ENCODE data around the gene ZNF628. TPM values are rescaled to one million over a fixed set of nuclear protein-coding genes. Genes with fewer than 3 reads are reported as not detected.

ZNF628 gene
- total and polyA plus RNA-seq, 2 donors (not counting 1 experiment from before 2014, with no cell fraction given): 0.49 to 1.3 TPM

DNA sequence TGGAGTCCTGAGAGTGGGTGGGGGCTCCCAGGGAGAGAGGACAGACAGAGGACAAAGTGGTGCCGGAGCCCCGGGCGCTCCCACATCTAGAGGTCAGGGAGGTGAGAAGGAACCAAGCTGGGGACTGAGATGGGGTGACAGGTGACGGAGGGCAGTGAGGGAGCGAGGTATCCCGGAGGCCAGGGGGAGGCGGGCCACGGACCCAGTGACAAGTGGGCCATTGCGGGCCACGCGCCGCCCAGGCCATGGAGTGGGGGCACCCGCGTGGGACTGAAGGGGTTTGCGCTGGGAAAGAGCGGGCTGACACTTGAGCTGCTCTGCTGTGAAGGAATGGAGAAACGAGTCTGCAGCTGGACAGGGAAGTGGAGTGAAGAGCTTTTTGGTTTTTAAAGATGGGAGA, 2.6 kb downstream of the ZNF628 start:
- no peak for TF ChIP-seq EZH2 (IDR thresholded peaks at IDR 0.05; ENCODE audit: low read length, missing control alignments)
- TF ChIP-seq, protein P1, sequence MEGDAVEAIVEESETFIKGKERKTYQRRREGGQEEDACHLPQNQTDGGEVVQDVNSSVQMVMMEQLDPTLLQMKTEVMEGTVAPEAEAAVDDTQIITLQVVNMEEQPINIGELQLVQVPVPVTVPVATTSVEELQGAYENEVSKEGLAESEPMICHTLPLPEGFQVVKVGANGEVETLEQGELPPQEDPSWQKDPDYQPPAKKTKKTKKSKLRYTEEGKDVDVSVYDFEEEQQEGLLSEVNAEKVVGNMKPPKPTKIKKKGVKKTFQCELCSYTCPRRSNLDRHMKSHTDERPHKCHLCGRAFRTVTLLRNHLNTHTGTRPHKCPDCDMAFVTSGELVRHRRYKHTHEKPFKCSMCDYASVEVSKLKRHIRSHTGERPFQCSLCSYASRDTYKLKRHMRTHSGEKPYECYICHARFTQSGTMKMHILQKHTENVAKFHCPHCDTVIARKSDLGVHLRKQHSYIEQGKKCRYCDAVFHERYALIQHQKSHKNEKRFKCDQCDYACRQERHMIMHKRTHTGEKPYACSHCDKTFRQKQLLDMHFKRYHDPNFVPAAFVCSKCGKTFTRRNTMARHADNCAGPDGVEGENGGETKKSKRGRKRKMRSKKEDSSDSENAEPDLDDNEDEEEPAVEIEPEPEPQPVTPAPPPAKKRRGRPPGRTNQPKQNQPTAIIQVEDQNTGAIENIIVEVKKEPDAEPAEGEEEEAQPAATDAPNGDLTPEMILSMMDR (conservative IDR thresholded peaks at IDR 0.05 in 1 of 2, IDR thresholded peaks at IDR 0.05 in 1 of 2; ENCODE audit: low read depth in 1 of 2, low read length in 2 of 2): no peak
- H3K27me3 ChIP-seq (ENCODE audit: control insufficient read depth, insufficient read depth, low read length): no peaks in the 10 kb centered on the region
- H3K4me1 ChIP-seq (ENCODE audit: control insufficient read depth, extremely low read depth, insufficient read depth, low read length): no peaks in the 10 kb centered on the region
- no peaks in the 10 kb centered on the region for H4K20me1 ChIP-seq (ENCODE audit: control insufficient read depth, extremely low read depth, insufficient read depth, low read length)
- no peak overlapping the region for H3K27ac ChIP-seq (ENCODE audit: insufficient read depth, low read length)
- peaks cover 13% of the 10 kb centered on the region for H3K36me3 ChIP-seq (ENCODE audit: control insufficient read depth, insufficient read depth, low read length)
- no peak overlapping the region for H2AFZ ChIP-seq (ENCODE audit: low read length)
- H3K4me2 ChIP-seq (ENCODE audit: extremely low read depth, insufficient read depth, low read length): no peak overlapping the region
- no peak overlapping the region for H3K9ac ChIP-seq (ENCODE audit: insufficient read depth, low read length)
- DNase-seq (ENCODE audit: low read depth in 2 of 2): no peak
- H3K79me2 ChIP-seq (ENCODE audit: control insufficient read depth, insufficient read depth, low read length): peaks cover 18% of the 10 kb centered on the region
- no peak overlapping the region for H3K4me3 ChIP-seq (replicated peaks in 1 of 4; ENCODE audit: control extremely low read depth in 1 of 4, insufficient read depth in 1 of 4, low read depth in 3 of 4, low read length in 4 of 4)
- H3K9me3 ChIP-seq (ENCODE audit: control insufficient read depth, insufficient read depth, low read depth, low read length): no peaks in the 10 kb centered on the region

DNA sequence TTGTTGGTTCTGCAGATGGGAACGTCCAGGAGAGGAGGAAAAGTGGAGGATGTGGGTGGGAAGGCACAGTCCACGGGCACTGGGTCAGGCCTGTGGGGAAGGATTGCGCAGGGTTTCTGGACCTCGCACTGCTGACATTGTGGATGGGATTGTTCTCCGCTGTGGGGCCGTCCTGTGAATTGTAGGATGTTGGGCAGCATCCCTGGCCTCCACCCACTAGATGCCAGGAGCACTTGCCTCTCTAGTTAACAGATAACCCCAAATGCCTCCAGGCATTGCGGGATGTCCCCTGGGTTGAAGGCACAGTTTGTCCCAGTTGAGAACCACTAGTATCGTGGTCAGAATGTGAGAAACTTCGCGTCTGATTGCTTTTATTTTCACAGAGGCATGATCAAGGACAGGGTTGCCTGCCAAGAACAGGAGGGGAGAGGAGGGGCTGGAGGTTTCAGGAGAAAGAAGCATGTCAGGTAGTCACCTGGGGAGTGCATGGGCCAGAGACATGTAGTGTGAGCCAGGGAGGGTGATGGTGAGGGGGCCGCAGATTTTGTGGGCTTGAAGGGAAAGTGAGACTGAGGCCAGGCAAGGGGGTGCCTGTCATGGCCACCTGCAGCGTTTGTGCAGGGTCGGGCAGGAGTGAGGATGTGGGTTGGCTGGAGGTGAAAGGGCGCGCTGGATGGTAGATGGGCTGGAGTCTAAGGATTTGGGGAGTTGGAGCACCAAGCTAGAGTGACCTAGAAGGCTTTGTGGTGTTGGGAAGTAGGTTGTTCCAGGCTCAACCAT, 3.2 kb downstream of the ZNF628 start:
- Histone ChIP-seq H3K79me2 (ENCODE audit: control insufficient read depth, insufficient read depth, low read length) (peaks cover 20% of the 10 kb centered on the region), H2AFZ (ENCODE audit: low read length) (no peak overlapping the region), H3K9ac (ENCODE audit: insufficient read depth, low read length) (no peak overlapping the region), H3K9me3 (ENCODE audit: control insufficient read depth, insufficient read depth, low read depth, low read length) (no peaks in the 10 kb centered on the region), H3K36me3 (ENCODE audit: control insufficient read depth, insufficient read depth, low read length) (peaks cover 13% of the 10 kb centered on the region), H3K27me3 (ENCODE audit: control insufficient read depth, insufficient read depth, low read length) (no peaks in the 10 kb centered on the region), H3K27ac (ENCODE audit: insufficient read depth, low read length) (no peak overlapping the region), H3K4me3 (replicated peaks in 1 of 4; ENCODE audit: control extremely low read depth in 1 of 4, insufficient read depth in 1 of 4, low read depth in 3 of 4, low read length in 4 of 4) (no peak overlapping the region), H3K4me2 (ENCODE audit: extremely low read depth, insufficient read depth, low read length) (no peak overlapping the region), H3K4me1 (ENCODE audit: control insufficient read depth, extremely low read depth, insufficient read depth, low read length) (peaks cover 6% of the 10 kb centered on the region), H4K20me1 (ENCODE audit: control insufficient read depth, extremely low read depth, insufficient read depth, low read length) (no peaks in the 10 kb centered on the region)
- no peak for DNase-seq (ENCODE audit: low read depth in 2 of 2)
- TF ChIP-seq, protein P1 (conservative IDR thresholded peaks at IDR 0.05 in 1 of 2, IDR thresholded peaks at IDR 0.05 in 1 of 2; ENCODE audit: low read depth in 1 of 2, low read length in 2 of 2): no peak
- TF ChIP-seq EZH2 (IDR thresholded peaks at IDR 0.05; ENCODE audit: low read length, missing control alignments): no peak

DNA sequence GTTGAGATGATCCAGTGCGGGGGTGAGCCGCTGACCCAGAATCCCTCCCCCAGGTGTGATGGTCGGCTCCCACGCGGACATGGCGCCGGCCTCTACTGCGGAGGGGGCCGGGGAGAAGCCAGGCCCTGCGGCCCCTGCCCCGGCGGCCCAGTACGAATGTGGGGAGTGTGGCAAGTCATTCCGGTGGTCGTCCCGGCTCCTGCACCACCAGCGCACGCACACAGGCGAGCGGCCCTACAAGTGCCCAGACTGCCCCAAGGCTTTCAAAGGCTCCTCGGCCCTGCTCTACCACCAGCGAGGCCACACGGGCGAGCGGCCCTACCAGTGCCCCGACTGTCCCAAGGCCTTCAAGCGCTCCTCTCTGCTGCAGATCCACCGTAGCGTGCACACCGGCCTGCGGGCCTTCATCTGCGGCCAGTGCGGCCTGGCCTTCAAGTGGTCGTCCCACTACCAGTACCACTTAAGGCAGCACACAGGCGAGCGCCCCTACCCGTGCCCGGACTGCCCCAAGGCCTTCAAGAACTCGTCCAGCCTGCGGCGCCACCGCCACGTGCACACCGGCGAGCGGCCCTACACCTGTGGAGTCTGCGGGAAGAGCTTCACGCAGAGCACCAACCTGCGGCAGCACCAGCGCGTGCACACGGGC, 4.9 kb downstream of the ZNF628 start:
- H3K79me2 ChIP-seq (ENCODE audit: control insufficient read depth, insufficient read depth, low read length): peaks cover 28% of the 10 kb centered on the region
- H3K4me2 ChIP-seq (ENCODE audit: extremely low read depth, insufficient read depth, low read length): no peak overlapping the region
- no peak overlapping the region for H2AFZ ChIP-seq (ENCODE audit: low read length)
- no peaks in the 10 kb centered on the region for H3K9me3 ChIP-seq (ENCODE audit: control insufficient read depth, insufficient read depth, low read depth, low read length)
- H4K20me1 ChIP-seq (ENCODE audit: control insufficient read depth, extremely low read depth, insufficient read depth, low read length): no peaks in the 10 kb centered on the region
- no peak for DNase-seq (ENCODE audit: low read depth in 2 of 2)
- H3K27me3 ChIP-seq (ENCODE audit: control insufficient read depth, insufficient read depth, low read length): no peaks in the 10 kb centered on the region
- no peak overlapping the region for H3K4me3 ChIP-seq (replicated peaks in 1 of 4; ENCODE audit: control extremely low read depth in 1 of 4, insufficient read depth in 1 of 4, low read depth in 3 of 4, low read length in 4 of 4)
- peaks cover 16% of the 10 kb centered on the region for H3K4me1 ChIP-seq (ENCODE audit: control insufficient read depth, extremely low read depth, insufficient read depth, low read length)
- H3K27ac ChIP-seq (ENCODE audit: insufficient read depth, low read length): no peak overlapping the region
- TF ChIP-seq EZH2 (IDR thresholded peaks at IDR 0.05; ENCODE audit: low read length, missing control alignments): no peak
- TF ChIP-seq, protein P1 (conservative IDR thresholded peaks at IDR 0.05 in 1 of 2, IDR thresholded peaks at IDR 0.05 in 1 of 2; ENCODE audit: low read depth in 1 of 2, low read length in 2 of 2): no peak
- no peak overlapping the region for H3K9ac ChIP-seq (ENCODE audit: insufficient read depth, low read length)
- H3K36me3 ChIP-seq (ENCODE audit: control insufficient read depth, insufficient read depth, low read length): peaks cover 13% of the 10 kb centered on the region

Data from fibroblast of lung (primary cell).